ENCODE data around the gene LRP3. TPM values are rescaled to one million over a fixed set of nuclear protein-coding genes. Genes with fewer than 3 reads are reported as not detected.

Gene LRP3
- total and polyA plus RNA-seq, 7 donors, result 3.9 to 31.5 (median 17.1) TPM

GRCh38 chr19:33239223-33239975 lies 45.3 kb downstream of the LRP3 start:
- WGBS, 2 donors, result 86 to 87% methylated on average over 10 of the region's 10 CpGs
- H3K4me1 ChIP-seq, result peaks cover 0 to 9% (median 7%) of the 10 kb centered on the region in 4 donors
- intact Hi-C loops (cut with DNase I), result loop anchor here (5.0 to 10.0 kb wide), 2 partner anchors 63 to 535 kb away; partner anchors contain the start of gene CEBPA

GRCh38 chr19:33240181-33240771 lies 46.1 kb downstream of the LRP3 start:
- TF ChIP-seq CTCF (IDR thresholded peaks at IDR 0.05) (no peak), POLR2A (IDR thresholded peaks at IDR 0.05) (no peak), POLR2AphosphoS5 (IDR thresholded peaks at IDR 0.05) (no peak), EP300 (IDR thresholded peaks at IDR 0.05) (no peak)
- H3K4me1 ChIP-seq, result peaks cover 0 to 9% (median 7%) of the 10 kb centered on the region in 4 donors
- DNase-seq, result no peak
- no peak overlapping the region for H3K4me3 ChIP-seq
- H3K9me3 ChIP-seq, result no peaks in the 10 kb centered on the region
- H3K27me3 ChIP-seq, result peaks cover 0 to 14% (median 0%) of the 10 kb centered on the region in 3 donors
- H3K27ac ChIP-seq, result no peak overlapping the region
- intact Hi-C loops (cut with DNase I), result no loop called here
- 86 to 94% methylated on average over 8 of the region's 8 CpGs for WGBS, 2 donors
- H3K36me3 ChIP-seq, result no peaks in the 10 kb centered on the region

More at GRCh38 chr19:33239223-33239975, 45.3 kb downstream of the LRP3 start:
- Histone ChIP-seq H3K9me3 (no peaks in the 10 kb centered on the region), H3K27me3 (peaks cover 0 to 22% (median 0%) of the 10 kb centered on the region in 3 donors), H3K4me3 (no peak overlapping the region), H3K36me3 (no peaks in the 10 kb centered on the region), H3K27ac (no peak overlapping the region)
- no peak for DNase-seq
- TF ChIP-seq POLR2AphosphoS5 (IDR thresholded peaks at IDR 0.05) (no peak), CTCF (IDR thresholded peaks at IDR 0.05) (no peak), EP300 (IDR thresholded peaks at IDR 0.05) (no peak), POLR2A (IDR thresholded peaks at IDR 0.05) (no peak)

- intact Hi-C loops (cut with DNase I), result loop anchor here (1.0 kb wide), 1 partner anchor 167 kb away; no protein-coding TSS in a partner anchor
- Histone ChIP-seq H3K9me3 (peaks cover 0 to 2% (median 0%) of the 10 kb centered on the region in 4 donors), H3K36me3 (no peaks in the 10 kb centered on the region), H3K4me1 (peaks cover 0 to 9% (median 7%) of the 10 kb centered on the region in 4 donors), H3K27ac (no peak overlapping the region), H3K4me3 (no peak overlapping the region), H3K27me3 (peaks cover 0 to 14% (median 0%) of the 10 kb centered on the region in 3 donors)
- TF ChIP-seq EP300 (IDR thresholded peaks at IDR 0.05), result no peak
- no peak for TF ChIP-seq POLR2AphosphoS5 (IDR thresholded peaks at IDR 0.05)
- no peak for TF ChIP-seq CTCF (IDR thresholded peaks at IDR 0.05)
- no peak for TF ChIP-seq POLR2A (IDR thresholded peaks at IDR 0.05)
- no peak for DNase-seq
- WGBS, 2 donors, result 53 to 74% methylated on average over 11 of the region's 11 CpGs
Observed at GRCh38 chr19:33241091-33241529, 47.0 kb downstream of the LRP3 start.

GRCh38 chr19:33241530-33242101 lies 47.5 kb downstream of the LRP3 start:
- no peak for DNase-seq

More at GRCh38 chr19:33241530-33242101, 47.5 kb downstream of the LRP3 start:
- TF ChIP-seq CTCF (IDR thresholded peaks at IDR 0.05) (peak; percentile 70 to 88 (median 82)), EP300 (IDR thresholded peaks at IDR 0.05) (no peak), POLR2A (IDR thresholded peaks at IDR 0.05) (no peak)
- Histone ChIP-seq H3K27me3 (peaks cover 0 to 14% (median 0%) of the 10 kb centered on the region in 3 donors), H3K27ac (no peak overlapping the region), H3K4me3 (no peak overlapping the region), H3K4me1 (peaks cover 0 to 9% (median 7%) of the 10 kb centered on the region in 4 donors), H3K9me3 (peaks cover 0 to 2% (median 0%) of the 10 kb centered on the region in 4 donors), H3K36me3 (no peaks in the 10 kb centered on the region)
- intact Hi-C loops (cut with DNase I), result loop anchor here (1.0 kb wide), 1 partner anchor 167 kb away; no protein-coding TSS in a partner anchor
- WGBS, 2 donors, result 3 to 20% methylated on average over 22 of the region's 22 CpGs

Measured in sigmoid colon (tissue), 7 donors.